Naive B cell (primary cell): ENCODE measurements around the gene NAP1L5. TPM values are rescaled to one million over a fixed set of nuclear protein-coding genes. Genes with fewer than 3 reads are reported as not detected.

Source experiments
- ATAC-seq, 2 donors: fragments of 150-1000 bp; cut with Tn5 transposase; 2 replicates each; pipeline ENCODE4 v1.10.0; 2021; ENCODE audit warnings: low read depth in 2 of 2, mild to moderate bottlenecking in 2 of 2, moderate library complexity in 2 of 2
- DNase-seq: peaks from one replicate; pipeline ENCODE4 v3.0.0; 2022
- H3K27ac Mint-ChIP-seq, 6 donors: one replicate each; pipeline ENCODE4 v1.8.0; 2020 to 2022; ENCODE audit warnings: mild to moderate bottlenecking in 6 of 6, mixed read lengths in 6 of 6, moderate library complexity in 5 of 6, inconsistent platforms in 2 of 6
- H3K27me3 Mint-ChIP-seq, 3 donors: one replicate each; pipeline ENCODE4 v1.8.0; 2021 to 2022; ENCODE audit warnings: mixed read lengths in 3 of 3, mild to moderate bottlenecking in 1 of 3
- H3K36me3 Mint-ChIP-seq, 2 donors: one replicate each; pipeline ENCODE4 v1.8.0; 2020 to 2022; ENCODE audit warnings: mixed read lengths in 2 of 2, inconsistent platforms in 1 of 2, mild to moderate bottlenecking in 1 of 2
- H3K4me1 Mint-ChIP-seq, 3 donors: one replicate each; pipeline ENCODE4 v1.8.0; 2020 to 2022; ENCODE audit warnings: mixed read lengths in 3 of 3, inconsistent platforms in 1 of 3, mild to moderate bottlenecking in 1 of 3, moderate library complexity in 1 of 3
- H3K4me3 Mint-ChIP-seq, 8 donors: one replicate each; pipeline ENCODE4 v1.8.0; 2020 to 2022; ENCODE audit warnings: mild to moderate bottlenecking in 8 of 8, mixed read lengths in 8 of 8, moderate library complexity in 8 of 8, inconsistent platforms in 2 of 8
- H3K9me3 Mint-ChIP-seq, 7 donors: one replicate each; pipeline ENCODE4 v1.8.0; 2020 to 2022; ENCODE audit warnings: mixed read lengths in 7 of 7, mild to moderate bottlenecking in 5 of 7, inconsistent platforms in 2 of 7, moderate library complexity in 1 of 7
- polyA plus RNA-seq, 6 donors: library from polyadenylated mRNA; unstranded; fragments of 300-500 nt; fragmentation: Illumina TruSeq; gene quantifications; one replicate each; pipeline ENCODE4 v1.2.3, GENCODE V29; 2021; ENCODE audit warnings: low read depth in 6 of 6

The NAP1L5 gene
- polyA plus RNA-seq, 6 donors from 2014 or later: 0.58 to 1.8 (median 1.2) TPM; not detected in 1

GRCh38 chr4:88713782-88714181, 16.2 kb upstream of the NAP1L5 start:
- Mint-ChIP-seq H3K9me3 (peaks cover 11 to 34% (median 27%) of the 10 kb centered on the region in 7 donors), H3K4me3 (peak overlapping the region in 1 of 8 donors; percentile 23), H3K27me3 (no peaks in the 10 kb centered on the region), H3K4me1 (peaks cover 5 to 13% (median 11%) of the 10 kb centered on the region in 3 donors), H3K36me3 (peaks cover 75 to 85% of the 10 kb centered on the region in 2 donors), H3K27ac (peak overlapping the region in 1 of 6 donors; percentile 60)
- no peak for ATAC-seq
- no peak for DNase-seq

GRCh38 chr4:88709989-88710388, 12.4 kb upstream of the NAP1L5 start:
- H3K27me3 Mint-ChIP-seq: no peaks in the 10 kb centered on the region
- peaks cover 0 to 5% (median 3%) of the 10 kb centered on the region in 7 donors for H3K9me3 Mint-ChIP-seq
- H3K27ac Mint-ChIP-seq: no peak overlapping the region
- H3K36me3 Mint-ChIP-seq: peaks cover 75 to 82% of the 10 kb centered on the region in 2 donors
- DNase-seq (no peak), ATAC-seq (no peak)
- no peak overlapping the region for H3K4me3 Mint-ChIP-seq
- H3K4me1 Mint-ChIP-seq: peaks cover 4 to 8% (median 5%) of the 10 kb centered on the region in 3 donors

- H3K4me1 Mint-ChIP-seq: peaks cover 0 to 3% (median 0%) of the 10 kb centered on the region in 3 donors
- H3K27me3 Mint-ChIP-seq: no peaks in the 10 kb centered on the region
- ATAC-seq (no peak), DNase-seq (no peak)
- peaks cover 0 to 3% (median 0%) of the 10 kb centered on the region in 7 donors for H3K9me3 Mint-ChIP-seq
- peak overlapping the region in 1 of 8 donors; percentile 30 for H3K4me3 Mint-ChIP-seq
- H3K27ac Mint-ChIP-seq: peak overlapping the region in 1 of 6 donors; percentile 29
- peaks cover 68 to 69% of the 10 kb centered on the region in 2 donors for H3K36me3 Mint-ChIP-seq
These were observed 8.9 kb upstream of the NAP1L5 start for GRCh38 chr4:88706574-88706973.

GRCh38 chr4:88705805-88706492, 8.3 kb upstream of the NAP1L5 start:
- H3K9me3 Mint-ChIP-seq: peaks cover 0 to under 1% (median 0%) of the 10 kb centered on the region in 7 donors
- ATAC-seq (no peak), DNase-seq (no peak)
- H3K4me3 Mint-ChIP-seq: no peak overlapping the region
- no peaks in the 10 kb centered on the region for H3K27me3 Mint-ChIP-seq
- no peak overlapping the region for H3K27ac Mint-ChIP-seq
- H3K4me1 Mint-ChIP-seq: peaks cover 0 to 3% (median 0%) of the 10 kb centered on the region in 3 donors
- H3K36me3 Mint-ChIP-seq: peaks cover 66% of the 10 kb centered on the region in 2 donors

GRCh38 chr4:88705223-88705622, 7.6 kb upstream of the NAP1L5 start:
- Mint-ChIP-seq H3K27ac (no peak overlapping the region), H3K4me3 (no peak overlapping the region), H3K36me3 (peaks cover 61 to 66% of the 10 kb centered on the region in 2 donors), H3K4me1 (peaks cover 0 to 3% (median 0%) of the 10 kb centered on the region in 3 donors), H3K9me3 (no peaks in the 10 kb centered on the region), H3K27me3 (no peaks in the 10 kb centered on the region)
- ATAC-seq: no peak
- no peak for DNase-seq

- Mint-ChIP-seq H3K27ac (no peak overlapping the region), H3K9me3 (peaks cover 0 to 5% (median 0%) of the 10 kb centered on the region in 7 donors), H3K4me3 (no peak overlapping the region), H3K27me3 (no peaks in the 10 kb centered on the region), H3K36me3 (peaks cover 42 to 64% of the 10 kb centered on the region in 2 donors), H3K4me1 (peaks cover 4 to 9% (median 6%) of the 10 kb centered on the region in 3 donors)
- no peak for DNase-seq
- no peak for ATAC-seq
These were observed 5.2 kb upstream of the NAP1L5 start for GRCh38 chr4:88702782-88703181.

- H3K36me3 Mint-ChIP-seq: peaks cover 7 to 32% of the 10 kb centered on the region in 2 donors
- H3K9me3 Mint-ChIP-seq: peaks cover 0 to 5% (median 0%) of the 10 kb centered on the region in 7 donors
- peak overlapping the region in 4 of 6 donors; percentile 19 to 91 (median 64) for H3K27ac Mint-ChIP-seq
- H3K4me1 Mint-ChIP-seq: peaks cover 10 to 14% (median 13%) of the 10 kb centered on the region in 3 donors
- H3K27me3 Mint-ChIP-seq: no peaks in the 10 kb centered on the region
- ATAC-seq (no peak), DNase-seq (no peak)
- peak overlapping the region in 1 of 8 donors; percentile 96 for H3K4me3 Mint-ChIP-seq
These were observed 890 bp upstream of the NAP1L5 start for GRCh38 chr4:88698519-88698918.

GRCh38 chr4:88697141-88697540, 488 bp downstream of the NAP1L5 start:
- ATAC-seq: no peak

GRCh38 chr4:88696630-88697029, 999 bp downstream of the NAP1L5 start:
- peak overlapping the region in 4 of 6 donors; percentile 38 to 95 (median 78) for H3K27ac Mint-ChIP-seq
- peak overlapping the region; percentile 87 to 96 (median 92) for H3K4me3 Mint-ChIP-seq
- DNase-seq: no peak
- no peaks in the 10 kb centered on the region for H3K27me3 Mint-ChIP-seq
- no peak for ATAC-seq
- peaks cover 10 to 14% (median 13%) of the 10 kb centered on the region in 3 donors for H3K4me1 Mint-ChIP-seq
- H3K36me3 Mint-ChIP-seq: peaks cover 0 to 17% of the 10 kb centered on the region in 2 donors
- H3K9me3 Mint-ChIP-seq: peaks cover 0 to 5% (median 0%) of the 10 kb centered on the region in 7 donors

More at GRCh38 chr4:88697141-88697540, 488 bp downstream of the NAP1L5 start:
- H3K27ac Mint-ChIP-seq: peak overlapping the region in 5 of 6 donors; percentile 38 to 95 (median 91)
- H3K4me1 Mint-ChIP-seq: peaks cover 10 to 14% (median 13%) of the 10 kb centered on the region in 3 donors
- no peaks in the 10 kb centered on the region for H3K27me3 Mint-ChIP-seq
- H3K9me3 Mint-ChIP-seq: peaks cover 0 to 5% (median 0%) of the 10 kb centered on the region in 7 donors
- H3K4me3 Mint-ChIP-seq: peak overlapping the region; percentile 87 to 96 (median 92)
- DNase-seq: peak; percentile 7
- peaks cover under 1 to 18% of the 10 kb centered on the region in 2 donors for H3K36me3 Mint-ChIP-seq

- H3K36me3 Mint-ChIP-seq: peaks cover 8 to 22% of the 10 kb centered on the region in 2 donors
- peaks cover 6 to 13% (median 12%) of the 10 kb centered on the region in 3 donors for H3K4me1 Mint-ChIP-seq
- H3K9me3 Mint-ChIP-seq: no peaks in the 10 kb centered on the region
- no peak overlapping the region for H3K4me3 Mint-ChIP-seq
- H3K27ac Mint-ChIP-seq: no peak overlapping the region
- DNase-seq (no peak), ATAC-seq (no peak)
- no peaks in the 10 kb centered on the region for H3K27me3 Mint-ChIP-seq
These were observed 3.8 kb downstream of the NAP1L5 start for GRCh38 chr4:88693792-88694191.

GRCh38 chr4:88690355-88690754, 7.3 kb downstream of the NAP1L5 start:
- no peaks in the 10 kb centered on the region for H3K27me3 Mint-ChIP-seq
- H3K36me3 Mint-ChIP-seq: peaks cover 32 to 37% of the 10 kb centered on the region in 2 donors
- DNase-seq: no peak
- ATAC-seq: no peak
- H3K9me3 Mint-ChIP-seq: no peaks in the 10 kb centered on the region
- no peaks in the 10 kb centered on the region for H3K4me1 Mint-ChIP-seq
- H3K27ac Mint-ChIP-seq: no peak overlapping the region
- H3K4me3 Mint-ChIP-seq: no peak overlapping the region

- Mint-ChIP-seq H3K4me1 (no peaks in the 10 kb centered on the region), H3K9me3 (peaks cover 0 to 5% (median 0%) of the 10 kb centered on the region in 7 donors), H3K27ac (no peak overlapping the region), H3K36me3 (peaks cover 28 to 63% of the 10 kb centered on the region in 2 donors), H3K27me3 (no peaks in the 10 kb centered on the region), H3K4me3 (no peak overlapping the region)
- no peak for DNase-seq
- ATAC-seq: no peak
These were observed 16.4 kb downstream of the NAP1L5 start for GRCh38 chr4:88681209-88681608.

GRCh38 chr4:88675543-88675942, 22.1 kb downstream of the NAP1L5 start:
- peaks cover 20 to 52% of the 10 kb centered on the region in 2 donors for H3K36me3 Mint-ChIP-seq
- no peak overlapping the region for H3K27ac Mint-ChIP-seq
- DNase-seq (no peak), ATAC-seq (no peak)
- peaks cover 0 to 5% (median 0%) of the 10 kb centered on the region in 3 donors for H3K4me1 Mint-ChIP-seq
- H3K4me3 Mint-ChIP-seq: no peak overlapping the region
- no peaks in the 10 kb centered on the region for H3K9me3 Mint-ChIP-seq
- no peaks in the 10 kb centered on the region for H3K27me3 Mint-ChIP-seq

- H3K4me3 Mint-ChIP-seq: no peak overlapping the region
- H3K36me3 Mint-ChIP-seq: peaks cover 21 to 52% of the 10 kb centered on the region in 2 donors
- H3K9me3 Mint-ChIP-seq: no peaks in the 10 kb centered on the region
- no peak overlapping the region for H3K27ac Mint-ChIP-seq
- DNase-seq (no peak), ATAC-seq (no peak)
- peaks cover 0 to 5% (median 0%) of the 10 kb centered on the region in 3 donors for H3K4me1 Mint-ChIP-seq
- no peaks in the 10 kb centered on the region for H3K27me3 Mint-ChIP-seq
These were observed 22.6 kb downstream of the NAP1L5 start for GRCh38 chr4:88674979-88675378.
